Dermis blood vessel endothelial cell (primary cell): ENCODE data around the gene DPP4. TPM values are rescaled to one million over a fixed set of nuclear protein-coding genes. Genes with fewer than 3 reads are reported as not detected.

Source experiments
- DNase-seq: peaks from one replicate; pipeline ENCODE4 v3.0.0; 2010
- total RNA-seq: library from RNA; depleted of rRNA; stranded (reverse); fragments of >200 nt; gene quantifications from 2 replicates; pipeline ENCODE4 v1.2.3, GENCODE V29; 2014

The DPP4 gene
- 84.1 and 175 TPM in 2 replicates for total RNA-seq

GRCh38 chr2:162073888-162074631 lies at the start of gene DPP4:
TSS of gene DPP4 (minus strand) at chr2:162074215. CDS start at chr2:162073981, 234 bp downstream.
- peak; percentile 51 for DNase-seq

GRCh38 chr2:162118166-162119031 lies 44.4 kb upstream of the DPP4 start:
- peak; percentile 25 for DNase-seq

- no peak for DNase-seq
Observed at GRCh38 chr2:162116352-162116751, 42.3 kb upstream of the DPP4 start.

GRCh38 chr2:162115076-162115475 lies 41.1 kb upstream of the DPP4 start:
- DNase-seq, result no peak

- peak; percentile 86 for DNase-seq
Observed at GRCh38 chr2:162114271-162114670, 40.3 kb upstream of the DPP4 start.

- peak; percentile 61 for DNase-seq
Observed at GRCh38 chr2:162113776-162114168, 39.8 kb upstream of the DPP4 start.

GRCh38 chr2:162113088-162113775 lies 39.2 kb upstream of the DPP4 start:
- no peak for DNase-seq

- no peak for DNase-seq
Observed at GRCh38 chr2:162111958-162112850, 38.2 kb upstream of the DPP4 start.

- DNase-seq, result no peak
Observed at GRCh38 chr2:162107361-162107901, 33.4 kb upstream of the DPP4 start.

GRCh38 chr2:162106746-162107145 lies 32.7 kb upstream of the DPP4 start:
- DNase-seq, result no peak

- DNase-seq, result no peak
Observed at GRCh38 chr2:162106146-162106551, 32.1 kb upstream of the DPP4 start.

- peak; percentile 36 for DNase-seq
Observed at GRCh38 chr2:162103443-162104009, 29.5 kb upstream of the DPP4 start.

- DNase-seq, result no peak
Observed at GRCh38 chr2:162100579-162100978, 26.6 kb upstream of the DPP4 start.

GRCh38 chr2:162099836-162100235 lies 25.8 kb upstream of the DPP4 start:
- no peak for DNase-seq

- DNase-seq, result peak; percentile 87
Observed at GRCh38 chr2:162092658-162093556, 18.9 kb upstream of the DPP4 start.

- peak; percentile 36 for DNase-seq
Observed at GRCh38 chr2:162092008-162092390, 18.0 kb upstream of the DPP4 start.

- DNase-seq, result peak; percentile 35
Observed at GRCh38 chr2:162091325-162092007, 17.5 kb upstream of the DPP4 start.

- peak; percentile 49 for DNase-seq
Observed at GRCh38 chr2:162090109-162090508, 16.1 kb upstream of the DPP4 start.

GRCh38 chr2:162086904-162087303 lies 12.9 kb upstream of the DPP4 start:
- no peak for DNase-seq
